GM12878 (cell line): Measurements from ENCODE around the gene NAA10.

Experiments
- BMI1 ChIP-seq: fragments of 450-650 bp; IDR thresholded peaks from 2 replicates; pipeline ENCODE4 v1.6.1; 2016; ENCODE audit warnings: mild to moderate bottlenecking, moderate library complexity, borderline replicate concordance
- CHD4 ChIP-seq: fragments of 200-600 bp; sonication (generic); IDR thresholded peaks from 2 replicates; pipeline ENCODE4 v1.6.1; 2016; ENCODE audit warnings: mild to moderate bottlenecking
- ESRRA ChIP-seq: IDR thresholded peaks from 2 replicates; pipeline ENCODE4 v1.6.1; 2012; ENCODE audit warnings: mild to moderate bottlenecking, low read length, improper control_type of control experiment
- JUNB ChIP-seq: IDR thresholded peaks from 2 replicates; pipeline ENCODE4 v1.6.1; 2016; ENCODE audit warnings: antibody characterized with exemption, mild to moderate bottlenecking
- KAT2A ChIP-seq: conservative IDR thresholded peaks from 2 replicates; pipeline ENCODE4 v1.6.1; 2011; ENCODE audit warnings: low read depth, low read length; ENCODE audit not compliant: control insufficient read depth
- MYC ChIP-seq: IDR thresholded peaks from 2 replicates; pipeline ENCODE4 v1.6.1; 2011; ENCODE audit warnings: mild to moderate bottlenecking, low read length, moderate library complexity, inconsistent platforms; ENCODE audit not compliant: insufficient read depth, insufficient replicate concordance, insufficient read length, severe bottlenecking
- POLR2A ChIP-seq: IDR thresholded peaks from 2 replicates; pipeline ENCODE4 v1.6.1; 2011; ENCODE audit warnings: low read depth, mild to moderate bottlenecking, low read length
- TCF12 ChIP-seq: IDR thresholded peaks from 2 replicates; pipeline ENCODE4 v1.6.1; 2011; ENCODE audit warnings: low read depth, mild to moderate bottlenecking, low read length
- TF ChIP-seq, protein P1 (sequence below), 3 experiments: IDR thresholded peaks in 2 of 3; conservative IDR thresholded peaks in 1 of 3; 2 replicates each; pipeline ENCODE4 v1.5.1; 2011; ENCODE audit warnings: low read depth in 3 of 3, low read length in 3 of 3, mild to moderate bottlenecking in 3 of 3, control low read depth in 2 of 3, moderate library complexity in 2 of 3, inconsistent platforms in 1 of 3, mixed read lengths in 1 of 3; ENCODE audit not compliant: control insufficient read depth in 2 of 3, insufficient read depth in 1 of 3; ENCODE audit errors: extremely low read depth in 1 of 3
- TF ChIP-seq, protein P2 (sequence below): fragments of 450-650 bp; formaldehyde crosslinking; IDR thresholded peaks from 2 replicates; pipeline ENCODE4 v1.4.0; 2020; ENCODE audit warnings: mild to moderate bottlenecking, moderate library complexity
- TF ChIP-seq, protein P3 (sequence below): IDR thresholded peaks from 2 replicates; pipeline ENCODE4 v1.6.1; 2012; ENCODE audit warnings: mild to moderate bottlenecking, low read depth, low read length

DNA sequence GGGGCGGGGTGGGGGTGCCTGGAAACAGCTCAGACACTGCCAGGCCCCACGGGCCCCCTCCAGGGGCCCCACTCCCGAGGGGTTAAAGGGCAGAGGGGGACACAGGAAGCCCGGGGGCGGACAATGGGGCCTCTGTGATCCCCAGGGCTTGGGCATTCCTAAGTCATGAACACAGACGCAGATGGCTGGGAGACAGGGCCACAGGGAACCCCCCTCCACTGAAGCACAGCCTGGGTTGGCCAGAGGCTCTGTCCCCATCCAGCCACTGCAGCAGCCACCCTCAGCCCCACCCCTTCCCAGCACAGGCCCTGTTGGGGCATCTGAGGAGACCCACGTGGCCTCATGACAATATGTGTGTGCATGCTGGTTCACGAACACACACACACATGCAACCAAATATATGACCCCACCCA, 52.7 kb downstream of the NAA10 start:
- TF ChIP-seq CHD4 (no peak), POLR2A (no peak), BMI1 (no peak), ESRRA (no peak), KAT2A (no peak), MYC (no peak), TCF12 (no peak), JUNB (no peak)
- TF ChIP-seq, protein P1, sequence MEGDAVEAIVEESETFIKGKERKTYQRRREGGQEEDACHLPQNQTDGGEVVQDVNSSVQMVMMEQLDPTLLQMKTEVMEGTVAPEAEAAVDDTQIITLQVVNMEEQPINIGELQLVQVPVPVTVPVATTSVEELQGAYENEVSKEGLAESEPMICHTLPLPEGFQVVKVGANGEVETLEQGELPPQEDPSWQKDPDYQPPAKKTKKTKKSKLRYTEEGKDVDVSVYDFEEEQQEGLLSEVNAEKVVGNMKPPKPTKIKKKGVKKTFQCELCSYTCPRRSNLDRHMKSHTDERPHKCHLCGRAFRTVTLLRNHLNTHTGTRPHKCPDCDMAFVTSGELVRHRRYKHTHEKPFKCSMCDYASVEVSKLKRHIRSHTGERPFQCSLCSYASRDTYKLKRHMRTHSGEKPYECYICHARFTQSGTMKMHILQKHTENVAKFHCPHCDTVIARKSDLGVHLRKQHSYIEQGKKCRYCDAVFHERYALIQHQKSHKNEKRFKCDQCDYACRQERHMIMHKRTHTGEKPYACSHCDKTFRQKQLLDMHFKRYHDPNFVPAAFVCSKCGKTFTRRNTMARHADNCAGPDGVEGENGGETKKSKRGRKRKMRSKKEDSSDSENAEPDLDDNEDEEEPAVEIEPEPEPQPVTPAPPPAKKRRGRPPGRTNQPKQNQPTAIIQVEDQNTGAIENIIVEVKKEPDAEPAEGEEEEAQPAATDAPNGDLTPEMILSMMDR (IDR thresholded peaks at IDR 0.05 in 2 of 3, conservative IDR thresholded peaks at IDR 0.05 in 1 of 3; ENCODE audit: control insufficient read depth in 2 of 3, extremely low read depth in 1 of 3, insufficient read depth in 1 of 3, low read depth in 3 of 3, low read length in 3 of 3), result no peak
- TF ChIP-seq, protein P2, sequence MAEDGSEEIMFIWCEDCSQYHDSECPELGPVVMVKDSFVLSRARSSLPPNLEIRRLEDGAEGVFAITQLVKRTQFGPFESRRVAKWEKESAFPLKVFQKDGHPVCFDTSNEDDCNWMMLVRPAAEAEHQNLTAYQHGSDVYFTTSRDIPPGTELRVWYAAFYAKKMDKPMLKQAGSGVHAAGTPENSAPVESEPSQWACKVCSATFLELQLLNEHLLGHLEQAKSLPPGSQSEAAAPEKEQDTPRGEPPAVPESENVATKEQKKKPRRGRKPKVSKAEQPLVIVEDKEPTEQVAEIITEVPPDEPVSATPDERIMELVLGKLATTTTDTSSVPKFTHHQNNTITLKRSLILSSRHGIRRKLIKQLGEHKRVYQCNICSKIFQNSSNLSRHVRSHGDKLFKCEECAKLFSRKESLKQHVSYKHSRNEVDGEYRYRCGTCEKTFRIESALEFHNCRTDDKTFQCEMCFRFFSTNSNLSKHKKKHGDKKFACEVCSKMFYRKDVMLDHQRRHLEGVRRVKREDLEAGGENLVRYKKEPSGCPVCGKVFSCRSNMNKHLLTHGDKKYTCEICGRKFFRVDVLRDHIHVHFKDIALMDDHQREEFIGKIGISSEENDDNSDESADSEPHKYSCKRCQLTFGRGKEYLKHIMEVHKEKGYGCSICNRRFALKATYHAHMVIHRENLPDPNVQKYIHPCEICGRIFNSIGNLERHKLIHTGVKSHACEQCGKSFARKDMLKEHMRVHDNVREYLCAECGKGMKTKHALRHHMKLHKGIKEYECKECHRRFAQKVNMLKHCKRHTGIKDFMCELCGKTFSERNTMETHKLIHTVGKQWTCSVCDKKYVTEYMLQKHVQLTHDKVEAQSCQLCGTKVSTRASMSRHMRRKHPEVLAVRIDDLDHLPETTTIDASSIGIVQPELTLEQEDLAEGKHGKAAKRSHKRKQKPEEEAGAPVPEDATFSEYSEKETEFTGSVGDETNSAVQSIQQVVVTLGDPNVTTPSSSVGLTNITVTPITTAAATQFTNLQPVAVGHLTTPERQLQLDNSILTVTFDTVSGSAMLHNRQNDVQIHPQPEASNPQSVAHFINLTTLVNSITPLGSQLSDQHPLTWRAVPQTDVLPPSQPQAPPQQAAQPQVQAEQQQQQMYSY (CRISPR knock-in tag), result no peak
- TF ChIP-seq, protein P3, sequence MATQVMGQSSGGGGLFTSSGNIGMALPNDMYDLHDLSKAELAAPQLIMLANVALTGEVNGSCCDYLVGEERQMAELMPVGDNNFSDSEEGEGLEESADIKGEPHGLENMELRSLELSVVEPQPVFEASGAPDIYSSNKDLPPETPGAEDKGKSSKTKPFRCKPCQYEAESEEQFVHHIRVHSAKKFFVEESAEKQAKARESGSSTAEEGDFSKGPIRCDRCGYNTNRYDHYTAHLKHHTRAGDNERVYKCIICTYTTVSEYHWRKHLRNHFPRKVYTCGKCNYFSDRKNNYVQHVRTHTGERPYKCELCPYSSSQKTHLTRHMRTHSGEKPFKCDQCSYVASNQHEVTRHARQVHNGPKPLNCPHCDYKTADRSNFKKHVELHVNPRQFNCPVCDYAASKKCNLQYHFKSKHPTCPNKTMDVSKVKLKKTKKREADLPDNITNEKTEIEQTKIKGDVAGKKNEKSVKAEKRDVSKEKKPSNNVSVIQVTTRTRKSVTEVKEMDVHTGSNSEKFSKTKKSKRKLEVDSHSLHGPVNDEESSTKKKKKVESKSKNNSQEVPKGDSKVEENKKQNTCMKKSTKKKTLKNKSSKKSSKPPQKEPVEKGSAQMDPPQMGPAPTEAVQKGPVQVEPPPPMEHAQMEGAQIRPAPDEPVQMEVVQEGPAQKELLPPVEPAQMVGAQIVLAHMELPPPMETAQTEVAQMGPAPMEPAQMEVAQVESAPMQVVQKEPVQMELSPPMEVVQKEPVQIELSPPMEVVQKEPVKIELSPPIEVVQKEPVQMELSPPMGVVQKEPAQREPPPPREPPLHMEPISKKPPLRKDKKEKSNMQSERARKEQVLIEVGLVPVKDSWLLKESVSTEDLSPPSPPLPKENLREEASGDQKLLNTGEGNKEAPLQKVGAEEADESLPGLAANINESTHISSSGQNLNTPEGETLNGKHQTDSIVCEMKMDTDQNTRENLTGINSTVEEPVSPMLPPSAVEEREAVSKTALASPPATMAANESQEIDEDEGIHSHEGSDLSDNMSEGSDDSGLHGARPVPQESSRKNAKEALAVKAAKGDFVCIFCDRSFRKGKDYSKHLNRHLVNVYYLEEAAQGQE, result no peak
